ENCODE data around the gene CEP95. TPM values are rescaled to one million over a fixed set of nuclear protein-coding genes. Genes with fewer than 3 reads are reported as not detected.

Gene CEP95
- total and polyA plus RNA-seq, 10 of the 15 experiments (the other 5 are each of a cell fraction or from before 2014, with no cell fraction given): 17.7 to 54.9 (median 29.6) TPM

GRCh38 chr17:64544742-64545141 is 38.0 kb downstream of the CEP95 start:
- H2AFZ ChIP-seq (ENCODE audit: control insufficient read depth, low read depth, low read length): no peak overlapping the region
- ChIA-PET RAD21 (ENCODE audit: unreplicated experiment) (interaction anchor here (1.2 kb wide), 1 partner anchor 124 kb away, joined by 3 read pairs; no protein-coding TSS in a partner anchor), CTCF (interaction anchor here (0.6 to 1.7 kb wide), 5 partner anchors 27 to 1195 kb away, joined by 3 to 8 read pairs (median 3); no protein-coding TSS in a partner anchor), POLR2A (interaction anchor here (0.6 to 1.5 kb wide), 3 partner anchors 29 to 226 kb away, joined by 3 read pairs; partner anchors contain the start of gene CEP95), SMC1A (ENCODE audit: uncharacterized antibody, unreplicated experiment) (interaction anchor here (0.7 to 3.5 kb wide), 6 partner anchors 9 to 347 kb away, joined by 3 to 10 read pairs (median 4); no protein-coding TSS in a partner anchor)
- ATAC-seq (no peak), FAIRE-seq (no peak), DNase-seq (ENCODE audit: low read depth, low spot score) (no peak)
- H3K79me2 ChIP-seq (ENCODE audit: control insufficient read depth, insufficient read depth, low read length): no peaks in the 10 kb centered on the region
- BruUV-seq (replicated peaks): no TSS peak
- intact Hi-C loops (cut with micrococcal nuclease; ENCODE audit: unreplicated experiment) (no loop called here), in situ Hi-C loops (cut with MboI) (no loop called here)
- no peaks in the 10 kb centered on the region for H4K20me1 ChIP-seq (ENCODE audit: control insufficient read depth, insufficient read depth)
- no peak overlapping the region for H3K9ac ChIP-seq (ENCODE audit: control insufficient read depth, insufficient read depth, low read length)
- H3K27ac ChIP-seq (ENCODE audit: control insufficient read depth, insufficient read depth): no peak overlapping the region
- H3K4me2 ChIP-seq (ENCODE audit: control insufficient read depth, insufficient read depth): no peak overlapping the region
- no peaks in the 10 kb centered on the region for H3K4me1 ChIP-seq (ENCODE audit: control insufficient read depth, insufficient read depth, low read length)
- no peak for TF ChIP-seq BACH1 (IDR thresholded peaks at IDR 0.05; ENCODE audit: borderline replicate concordance)
- TF ChIP-seq RCOR1 (conservative IDR thresholded peaks at IDR 0.05; ENCODE audit: low read depth, low read length): no peak
- no peak for TF ChIP-seq EED (IDR thresholded peaks at IDR 0.05; ENCODE audit: low read depth)
- TF ChIP-seq, protein P1, sequence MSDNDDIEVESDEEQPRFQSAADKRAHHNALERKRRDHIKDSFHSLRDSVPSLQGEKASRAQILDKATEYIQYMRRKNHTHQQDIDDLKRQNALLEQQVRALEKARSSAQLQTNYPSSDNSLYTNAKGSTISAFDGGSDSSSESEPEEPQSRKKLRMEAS (IDR thresholded peaks at IDR 0.05; ENCODE audit: low read depth, low read length): no peak
- TF ChIP-seq, protein P2, sequence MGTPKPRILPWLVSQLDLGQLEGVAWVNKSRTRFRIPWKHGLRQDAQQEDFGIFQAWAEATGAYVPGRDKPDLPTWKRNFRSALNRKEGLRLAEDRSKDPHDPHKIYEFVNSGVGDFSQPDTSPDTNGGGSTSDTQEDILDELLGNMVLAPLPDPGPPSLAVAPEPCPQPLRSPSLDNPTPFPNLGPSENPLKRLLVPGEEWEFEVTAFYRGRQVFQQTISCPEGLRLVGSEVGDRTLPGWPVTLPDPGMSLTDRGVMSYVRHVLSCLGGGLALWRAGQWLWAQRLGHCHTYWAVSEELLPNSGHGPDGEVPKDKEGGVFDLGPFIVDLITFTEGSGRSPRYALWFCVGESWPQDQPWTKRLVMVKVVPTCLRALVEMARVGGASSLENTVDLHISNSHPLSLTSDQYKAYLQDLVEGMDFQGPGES (IDR thresholded peaks at IDR 0.05): no peak
- TF ChIP-seq SUPT20H (IDR thresholded peaks at IDR 0.05; ENCODE audit: borderline replicate concordance, control insufficient read depth, low read depth, low read length): no peak
- TF ChIP-seq BMI1 (IDR thresholded peaks at IDR 0.05; ENCODE audit: borderline replicate concordance): no peak
- no peak for TF ChIP-seq PML (IDR thresholded peaks at IDR 0.05; ENCODE audit: low read length)
- TF ChIP-seq, protein P3, sequence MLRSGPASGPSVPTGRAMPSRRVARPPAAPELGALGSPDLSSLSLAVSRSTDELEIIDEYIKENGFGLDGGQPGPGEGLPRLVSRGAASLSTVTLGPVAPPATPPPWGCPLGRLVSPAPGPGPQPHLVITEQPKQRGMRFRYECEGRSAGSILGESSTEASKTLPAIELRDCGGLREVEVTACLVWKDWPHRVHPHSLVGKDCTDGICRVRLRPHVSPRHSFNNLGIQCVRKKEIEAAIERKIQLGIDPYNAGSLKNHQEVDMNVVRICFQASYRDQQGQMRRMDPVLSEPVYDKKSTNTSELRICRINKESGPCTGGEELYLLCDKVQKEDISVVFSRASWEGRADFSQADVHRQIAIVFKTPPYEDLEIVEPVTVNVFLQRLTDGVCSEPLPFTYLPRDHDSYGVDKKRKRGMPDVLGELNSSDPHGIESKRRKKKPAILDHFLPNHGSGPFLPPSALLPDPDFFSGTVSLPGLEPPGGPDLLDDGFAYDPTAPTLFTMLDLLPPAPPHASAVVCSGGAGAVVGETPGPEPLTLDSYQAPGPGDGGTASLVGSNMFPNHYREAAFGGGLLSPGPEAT (IDR thresholded peaks at IDR 0.05; ENCODE audit: low read depth): no peak
- TF ChIP-seq ZNF24 (IDR thresholded peaks at IDR 0.05): no peak
- H3K9me3 ChIP-seq (replicated peaks; ENCODE audit: control insufficient read depth, insufficient read depth, low read length): no peaks in the 10 kb centered on the region
- H3K4me3 ChIP-seq: no peak overlapping the region
- 100% methylated on average over 2 of the region's 2 CpGs for WGBS (ENCODE audit: insufficient coverage, insufficient replicate concordance, low lambda C conversion rate, missing lambda C conversion rate)
- H3K27me3 ChIP-seq (replicated peaks in 1 of 2; ENCODE audit: control insufficient read depth in 2 of 2, insufficient read depth in 2 of 2, low read length in 1 of 2): no peaks in the 10 kb centered on the region
- H3K36me3 ChIP-seq (ENCODE audit: control insufficient read depth in 2 of 2, insufficient read depth in 2 of 2, low read length in 1 of 2): no peaks in the 10 kb centered on the region; a peak in 2 of 4 replicates

Measured in GM12878 (cell line).